Smooth muscle cell (in vitro differentiated cells): ENCODE results near the gene MFAP2. TPM values are rescaled to one million over a fixed set of nuclear protein-coding genes. Genes with fewer than 3 reads are reported as not detected.

Experiments
- DNase-seq: peaks from one replicate; lab custom pipeline; 2025; ENCODE audit not compliant: unreplicated experiment; lab: John Stamatoyannopoulos, UW
- H2AFZ ChIP-seq: fragments of 200-600 bp; sonication (generic); 2 replicates; pipeline ENCODE4 v1.6.0; 2016; ENCODE audit warnings: antibody characterized with exemption, low read depth, mild to moderate bottlenecking
- H3F3A ChIP-seq: fragments of 200-600 bp; sonication (generic); 2 replicates; pipeline ENCODE4 v1.6.0; 2017; ENCODE audit warnings: antibody characterized with exemption, low read depth
- H3K27ac ChIP-seq: fragments of 200-600 bp; sonication (generic); 2 replicates; pipeline ENCODE4 v1.5.1; 2016; ENCODE audit warnings: low read depth, mild to moderate bottlenecking
- H3K27me3 ChIP-seq: fragments of 200-600 bp; sonication (generic); 2 replicates; pipeline ENCODE4 v1.6.1; 2016; ENCODE audit warnings: low read depth, mild to moderate bottlenecking
- H3K36me3 ChIP-seq: fragments of 200-600 bp; sonication (generic); 2 replicates; pipeline ENCODE4 v1.5.1; 2016; ENCODE audit warnings: low read depth
- H3K4me1 ChIP-seq: fragments of 200-600 bp; sonication (generic); 2 replicates; pipeline ENCODE4 v1.5.1; 2016; ENCODE audit warnings: low read depth
- H3K4me2 ChIP-seq: fragments of 200-600 bp; sonication (generic); 2 replicates; pipeline ENCODE4 v1.6.0; 2016; ENCODE audit warnings: mild to moderate bottlenecking
- H3K4me3 ChIP-seq: fragments of 200-600 bp; sonication (generic); 2 replicates; pipeline ENCODE4 v1.5.1; 2016; ENCODE audit warnings: mild to moderate bottlenecking
- H3K79me2 ChIP-seq: fragments of 200-600 bp; sonication (generic); 2 replicates; pipeline ENCODE4 v1.6.0; 2016; ENCODE audit warnings: low read depth, mild to moderate bottlenecking
- H3K9ac ChIP-seq: fragments of 200-600 bp; sonication (generic); 2 replicates; pipeline ENCODE4 v1.6.0; 2016; ENCODE audit warnings: low read depth
- H3K9me3 ChIP-seq: fragments of 200-600 bp; sonication (generic); replicated peaks from 2 replicates; pipeline ENCODE4 v1.5.1; 2016; ENCODE audit warnings: low read depth
- H4K20me1 ChIP-seq: fragments of 200-600 bp; sonication (generic); 2 replicates; pipeline ENCODE4 v1.6.0; 2016; ENCODE audit warnings: low read depth
- WGBS: methylation state at CpG from one replicate; pipeline ENCODE4 v1.1.7; 2016; ENCODE audit warnings: low lambda C conversion rate; 5-methylcytosine and 5-hydroxymethylcytosine counted together
- polyA plus RNA-seq: library from polyadenylated mRNA; unstranded; fragments of >200 nt; fragmentation: Nextera tagmentation; extraction: Ambion mirVana; gene quantifications from 2 replicates; pipeline ENCODE4 v1.2.1, GENCODE V29; 2016
- total RNA-seq: library from RNA; depleted of rRNA; stranded (reverse); fragments of >200 nt; gene quantifications from 2 replicates; pipeline ENCODE4 v1.2.3, GENCODE V29; 2014
- TF ChIP-seq, protein P1 (sequence below): fragments of 200-600 bp; sonication (generic); IDR thresholded peaks from 2 replicates; pipeline ENCODE4 v1.5.1; 2017; ENCODE audit warnings: borderline replicate concordance, mild to moderate bottlenecking, antibody characterized with exemption; ENCODE audit not compliant: insufficient read depth, poor library complexity, severe bottlenecking

The MFAP2 gene
- total and polyA plus RNA-seq, 2 experiments from 2014 or later, result 325 to 885 TPM

DNA sequence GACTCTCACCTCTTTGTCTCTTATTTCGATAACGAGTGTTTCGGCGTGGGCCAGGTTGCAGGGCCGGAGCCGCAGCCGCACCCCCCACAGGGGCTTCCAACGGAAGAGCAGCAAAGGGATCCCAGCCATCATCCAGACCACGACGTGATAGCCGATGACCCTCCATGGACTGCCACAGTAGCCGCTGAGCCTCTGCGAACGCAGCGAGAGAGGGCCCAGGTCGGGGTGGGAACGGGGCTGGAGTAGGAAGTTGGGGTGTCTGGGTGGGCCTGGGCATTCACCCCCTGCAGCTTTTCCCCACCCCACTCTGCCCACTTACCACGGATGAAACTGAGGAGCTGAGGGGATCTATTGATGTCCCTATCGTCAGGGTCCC is 24.9 kb upstream of the MFAP2 start:
- WGBS, result 97% methylated on average over 19 of the region's 19 CpGs
- Histone ChIP-seq H3K4me1 (no peaks in the 10 kb centered on the region), H3K27ac (no peak overlapping the region), H2AFZ (no peak overlapping the region), H3K9ac (no peak overlapping the region), H3K9me3 (no peaks in the 10 kb centered on the region), H4K20me1 (peaks cover 46% of the 10 kb centered on the region), H3F3A (no peaks in the 10 kb centered on the region), H3K4me2 (no peak overlapping the region), H3K36me3 (no peaks in the 10 kb centered on the region), H3K79me2 (no peaks in the 10 kb centered on the region), H3K4me3 (no peak overlapping the region), H3K27me3 (no peaks in the 10 kb centered on the region)
- DNase-seq, result no peak
- TF ChIP-seq, protein P1, sequence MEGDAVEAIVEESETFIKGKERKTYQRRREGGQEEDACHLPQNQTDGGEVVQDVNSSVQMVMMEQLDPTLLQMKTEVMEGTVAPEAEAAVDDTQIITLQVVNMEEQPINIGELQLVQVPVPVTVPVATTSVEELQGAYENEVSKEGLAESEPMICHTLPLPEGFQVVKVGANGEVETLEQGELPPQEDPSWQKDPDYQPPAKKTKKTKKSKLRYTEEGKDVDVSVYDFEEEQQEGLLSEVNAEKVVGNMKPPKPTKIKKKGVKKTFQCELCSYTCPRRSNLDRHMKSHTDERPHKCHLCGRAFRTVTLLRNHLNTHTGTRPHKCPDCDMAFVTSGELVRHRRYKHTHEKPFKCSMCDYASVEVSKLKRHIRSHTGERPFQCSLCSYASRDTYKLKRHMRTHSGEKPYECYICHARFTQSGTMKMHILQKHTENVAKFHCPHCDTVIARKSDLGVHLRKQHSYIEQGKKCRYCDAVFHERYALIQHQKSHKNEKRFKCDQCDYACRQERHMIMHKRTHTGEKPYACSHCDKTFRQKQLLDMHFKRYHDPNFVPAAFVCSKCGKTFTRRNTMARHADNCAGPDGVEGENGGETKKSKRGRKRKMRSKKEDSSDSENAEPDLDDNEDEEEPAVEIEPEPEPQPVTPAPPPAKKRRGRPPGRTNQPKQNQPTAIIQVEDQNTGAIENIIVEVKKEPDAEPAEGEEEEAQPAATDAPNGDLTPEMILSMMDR, result no peak

DNA sequence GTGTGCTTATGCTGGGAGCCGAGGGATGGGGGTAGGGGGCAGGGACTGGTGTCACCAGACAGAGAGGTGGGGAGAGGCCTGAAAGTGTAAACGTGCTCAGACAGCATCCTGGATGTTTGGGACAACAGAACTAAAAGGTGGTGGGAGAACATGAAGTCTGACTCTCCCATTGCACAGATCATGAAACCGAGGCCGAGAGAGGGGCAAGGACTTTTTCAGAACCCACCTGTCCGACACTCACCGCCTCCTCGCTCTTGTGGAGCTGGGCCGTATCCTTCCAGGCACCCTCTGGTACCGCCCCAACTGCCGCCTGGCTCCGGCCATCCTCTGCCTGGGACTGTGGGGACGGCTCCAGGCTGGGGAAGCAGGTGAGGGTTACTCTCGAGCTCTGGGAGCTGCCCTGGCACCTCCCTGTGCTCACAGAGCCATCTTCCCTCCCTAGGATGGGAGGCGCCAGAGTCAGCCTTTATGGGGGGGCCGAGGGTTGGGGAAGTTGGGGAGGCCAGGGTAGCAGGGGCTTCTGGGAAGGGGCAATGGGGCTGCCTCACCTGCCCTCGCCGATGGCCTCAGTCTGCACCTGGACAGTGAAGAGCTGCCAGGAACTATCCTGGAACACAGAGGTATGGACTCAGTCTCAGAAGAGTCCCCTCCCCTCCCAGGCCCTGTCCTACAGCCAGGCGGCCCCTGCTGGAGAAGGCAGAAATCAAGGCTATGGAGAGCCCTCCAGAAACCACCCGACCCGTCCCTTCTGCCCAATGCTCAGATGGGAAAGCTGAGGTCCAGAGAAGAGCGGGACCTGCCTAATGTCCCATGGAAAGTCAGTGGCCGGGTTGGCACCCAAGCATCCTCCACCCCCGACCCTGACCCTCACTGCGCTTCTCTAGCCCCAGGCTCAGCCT is 24.3 kb upstream of the MFAP2 start:
- Histone ChIP-seq H3K4me3 (no peak overlapping the region), H4K20me1 (peaks cover 40% of the 10 kb centered on the region), H3K36me3 (no peaks in the 10 kb centered on the region), H3K9me3 (no peaks in the 10 kb centered on the region), H3K9ac (no peak overlapping the region), H2AFZ (no peak overlapping the region), H3K79me2 (no peaks in the 10 kb centered on the region), H3K4me1 (no peaks in the 10 kb centered on the region), H3K27me3 (no peaks in the 10 kb centered on the region), H3F3A (no peaks in the 10 kb centered on the region), H3K27ac (no peak overlapping the region), H3K4me2 (no peak overlapping the region)
- WGBS, result 95% methylated on average over 22 of the region's 24 CpGs
- TF ChIP-seq, protein P1, result no peak
- no peak for DNase-seq

DNA sequence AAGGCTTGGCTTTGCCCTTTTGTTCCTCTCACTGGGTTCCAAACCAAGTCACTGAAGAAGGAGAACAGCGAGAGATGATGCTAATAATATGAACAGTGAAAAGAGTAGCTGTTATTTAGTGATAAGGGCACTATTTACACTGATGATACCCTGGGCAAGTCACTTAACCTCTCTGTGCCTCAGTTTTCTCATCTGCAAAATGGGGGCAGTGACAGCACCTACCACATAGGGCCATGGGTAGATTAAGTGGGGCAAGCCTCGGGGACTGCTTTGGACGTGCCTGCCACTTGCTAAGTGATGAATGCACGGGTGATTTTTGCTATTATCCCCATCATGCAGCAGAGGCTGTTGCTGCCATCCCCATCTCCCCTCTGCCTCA is 22.1 kb upstream of the MFAP2 start:
- Histone ChIP-seq H4K20me1 (peaks cover 18% of the 10 kb centered on the region), H3K27me3 (no peaks in the 10 kb centered on the region), H3K4me1 (no peaks in the 10 kb centered on the region), H3K79me2 (no peaks in the 10 kb centered on the region), H3F3A (no peaks in the 10 kb centered on the region), H3K36me3 (no peaks in the 10 kb centered on the region), H3K4me3 (no peak overlapping the region), H3K4me2 (no peak overlapping the region), H3K9me3 (no peaks in the 10 kb centered on the region), H3K27ac (no peak overlapping the region), H3K9ac (no peak overlapping the region), H2AFZ (no peak overlapping the region)
- DNase-seq, result no peak
- TF ChIP-seq, protein P1, result no peak
- 97% methylated on average over 4 of the region's 4 CpGs for WGBS
